ENCODE measurements around the gene CBFA2T2. TPM values are rescaled to one million over a fixed set of nuclear protein-coding genes. Genes with fewer than 3 reads are reported as not detected.
A peak's percentile ranks its signal among the peaks of the same experiment; 100 is the strongest.

CBFA2T2 gene
- total RNA-seq, 3 donors from 2014 or later, result 28.5 to 37.4 (median 30.3) TPM

- no peak for DNase-seq
- no peak for TF ChIP-seq CTCF (IDR thresholded peaks at IDR 0.05)
- Histone ChIP-seq H3K4me3 (no peak overlapping the region), H3K36me3 (ENCODE audit: low read depth) (no peaks in the 10 kb centered on the region), H3K4me1 (ENCODE audit: low read depth) (peaks cover 13% of the 10 kb centered on the region), H3K9me3 (no peaks in the 10 kb centered on the region)
- ATAC-seq, result no peak
- intact Hi-C loops (cut with DNase I, micrococcal nuclease), result no loop called here
These were observed 191.9 kb downstream of the CBFA2T2 start for GRCh38 chr20:33681728-33682353.

- ATAC-seq (no peak), DNase-seq (no peak)
- H3K4me1 ChIP-seq (ENCODE audit: low read depth), result peaks cover 13% of the 10 kb centered on the region
- H3K4me3 ChIP-seq, result no peak overlapping the region
- H3K9me3 ChIP-seq, result no peaks in the 10 kb centered on the region
- TF ChIP-seq CTCF (IDR thresholded peaks at IDR 0.05), result no peak
- intact Hi-C loops (cut with DNase I, micrococcal nuclease), result no loop called here
- H3K36me3 ChIP-seq (ENCODE audit: low read depth), result no peaks in the 10 kb centered on the region
These were observed 194.8 kb downstream of the CBFA2T2 start for GRCh38 chr20:33684533-33685327.

GRCh38 chr20:33685328-33686099 lies 195.6 kb downstream of the CBFA2T2 start:
- Histone ChIP-seq H3K9me3 (no peaks in the 10 kb centered on the region), H3K36me3 (ENCODE audit: low read depth) (no peaks in the 10 kb centered on the region), H3K4me3 (peak overlapping the region; percentile 22), H3K4me1 (ENCODE audit: low read depth) (peaks cover 13% of the 10 kb centered on the region)
- intact Hi-C loops (cut with DNase I, micrococcal nuclease), result no loop called here
- peak; percentile 68 to 83 (median 77) for DNase-seq
- TF ChIP-seq CTCF (IDR thresholded peaks at IDR 0.05), result no peak
- ATAC-seq, result peak; percentile 69

DNA sequence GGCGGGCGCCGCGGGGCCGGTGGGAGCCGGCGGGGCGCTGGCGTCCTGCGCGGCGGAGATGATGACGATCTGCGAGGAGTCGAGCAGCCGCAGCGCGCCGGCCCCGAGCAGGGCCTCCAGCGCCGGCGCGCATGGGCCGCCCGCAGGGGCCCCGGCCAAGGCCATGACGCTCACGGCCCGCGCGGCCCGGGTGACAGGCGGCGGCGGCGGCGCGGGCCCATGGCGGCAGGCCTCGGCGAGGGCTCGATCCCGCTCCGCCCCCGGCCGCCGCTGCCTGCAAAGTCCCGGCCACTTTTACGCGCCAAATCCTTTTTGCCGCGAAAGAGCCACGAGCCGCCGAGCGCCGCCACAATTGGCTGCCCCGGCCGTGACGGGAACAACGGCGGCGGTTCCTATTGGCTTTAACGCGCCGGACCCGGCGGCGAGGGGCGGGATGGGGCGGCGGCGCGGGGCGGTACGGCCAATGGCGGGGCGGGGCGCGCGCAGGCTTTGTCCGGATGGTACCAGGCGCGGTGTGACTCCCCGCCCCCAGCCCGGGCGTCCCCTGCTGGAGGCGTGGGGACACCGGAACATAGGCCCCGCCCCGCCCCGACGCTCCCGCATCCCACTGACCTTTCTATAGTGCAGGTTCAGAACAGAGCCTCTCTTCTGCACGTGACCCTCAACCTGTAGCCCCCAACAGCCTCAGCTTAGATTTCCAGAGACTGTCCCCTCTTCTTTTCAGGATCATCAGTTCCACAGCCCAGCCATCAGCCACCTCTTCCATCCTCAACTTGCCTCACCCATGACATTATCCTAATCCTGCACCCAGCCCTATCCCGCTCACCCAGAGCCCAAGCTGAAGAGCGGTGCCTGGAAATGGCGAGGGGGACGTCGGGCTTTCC lies 196.4 kb downstream of the CBFA2T2 start, which contains the start of gene E2F1:
TSS of gene E2F1 (minus strand) at position 286 of the 884 bp plus-strand sequence. CDS start at position 165, 121 bp downstream.
- intact Hi-C loops (cut with DNase I, micrococcal nuclease), result no loop called here
- peak; percentile 97 to 98 (median 97) for DNase-seq
- H3K36me3 ChIP-seq (ENCODE audit: low read depth), result no peaks in the 10 kb centered on the region
- peak; percentile 97 for ATAC-seq
- no peaks in the 10 kb centered on the region for H3K9me3 ChIP-seq
- H3K4me1 ChIP-seq (ENCODE audit: low read depth), result peaks cover 13% of the 10 kb centered on the region
- TF ChIP-seq CTCF (IDR thresholded peaks at IDR 0.05), result peak; percentile 35
- H3K4me3 ChIP-seq, result peak within 1 kb of the TSS; percentile 22

DNA sequence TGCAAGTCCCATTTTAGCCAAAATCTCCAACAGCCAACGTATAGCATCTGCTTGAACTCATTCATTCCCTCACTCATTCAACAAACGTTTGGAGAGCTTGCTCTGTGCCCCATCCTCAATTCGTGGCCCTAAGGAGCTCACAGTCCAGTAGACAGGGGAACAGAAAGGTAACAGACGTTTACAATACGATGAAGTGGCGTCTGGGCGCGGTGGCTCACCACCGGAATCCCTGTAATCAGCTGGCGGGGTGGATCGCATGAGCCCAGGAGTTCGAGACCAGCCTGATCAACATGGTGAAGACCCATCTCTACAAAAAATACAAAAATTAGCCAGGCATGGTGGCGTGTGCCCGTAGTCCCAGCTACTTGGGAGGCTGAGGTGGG lies 197.1 kb downstream of the CBFA2T2 start:
- intact Hi-C loops (cut with DNase I, micrococcal nuclease), result no loop called here
- no peak for DNase-seq
- no peak for ATAC-seq
- Histone ChIP-seq H3K4me3 (no peak overlapping the region), H3K9me3 (no peaks in the 10 kb centered on the region), H3K4me1 (ENCODE audit: low read depth) (peaks cover 13% of the 10 kb centered on the region), H3K36me3 (ENCODE audit: low read depth) (no peaks in the 10 kb centered on the region)
- TF ChIP-seq CTCF (IDR thresholded peaks at IDR 0.05), result no peak

Data from mucosa of descending colon (tissue), 3 donors.